Measurements from ENCODE around the gene AMOTL1. TPM values are rescaled to one million over a fixed set of nuclear protein-coding genes. Genes with fewer than 3 reads are reported as not detected.

The AMOTL1 gene
- total RNA-seq, 2 experiments from 2014 or later, result 0.08 TPM; not detected in 1

DNA sequence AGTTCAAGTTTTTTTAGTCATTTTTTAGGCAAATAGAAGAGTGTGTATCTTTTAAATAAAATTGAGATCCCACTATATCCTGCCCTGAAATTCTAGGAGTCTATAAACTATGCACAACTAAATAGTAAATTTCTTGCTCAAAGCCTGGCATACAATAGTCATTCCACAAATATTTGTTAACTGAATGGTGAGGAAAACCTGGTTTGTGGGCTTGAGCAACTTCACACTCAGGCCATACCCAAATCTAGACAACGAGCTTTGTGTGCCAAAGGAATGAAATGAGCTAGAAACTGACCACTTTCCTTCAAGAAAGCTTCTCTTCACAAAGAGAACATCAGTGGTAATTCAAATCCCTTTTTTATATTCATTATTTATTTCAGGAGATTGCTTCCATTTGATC, 39.6 kb upstream of the AMOTL1 start:
- TF ChIP-seq, protein P1, sequence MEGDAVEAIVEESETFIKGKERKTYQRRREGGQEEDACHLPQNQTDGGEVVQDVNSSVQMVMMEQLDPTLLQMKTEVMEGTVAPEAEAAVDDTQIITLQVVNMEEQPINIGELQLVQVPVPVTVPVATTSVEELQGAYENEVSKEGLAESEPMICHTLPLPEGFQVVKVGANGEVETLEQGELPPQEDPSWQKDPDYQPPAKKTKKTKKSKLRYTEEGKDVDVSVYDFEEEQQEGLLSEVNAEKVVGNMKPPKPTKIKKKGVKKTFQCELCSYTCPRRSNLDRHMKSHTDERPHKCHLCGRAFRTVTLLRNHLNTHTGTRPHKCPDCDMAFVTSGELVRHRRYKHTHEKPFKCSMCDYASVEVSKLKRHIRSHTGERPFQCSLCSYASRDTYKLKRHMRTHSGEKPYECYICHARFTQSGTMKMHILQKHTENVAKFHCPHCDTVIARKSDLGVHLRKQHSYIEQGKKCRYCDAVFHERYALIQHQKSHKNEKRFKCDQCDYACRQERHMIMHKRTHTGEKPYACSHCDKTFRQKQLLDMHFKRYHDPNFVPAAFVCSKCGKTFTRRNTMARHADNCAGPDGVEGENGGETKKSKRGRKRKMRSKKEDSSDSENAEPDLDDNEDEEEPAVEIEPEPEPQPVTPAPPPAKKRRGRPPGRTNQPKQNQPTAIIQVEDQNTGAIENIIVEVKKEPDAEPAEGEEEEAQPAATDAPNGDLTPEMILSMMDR (IDR thresholded peaks at IDR 0.05), result no peak
- intact Hi-C loops (cut with DNase I, micrococcal nuclease), result no loop called here
- no peak overlapping the region for H3K27ac ChIP-seq (ENCODE audit: low read depth in 1 of 2, low read length in 2 of 2)
- Mint-ChIP-seq H3K9me3 (no peaks in the 10 kb centered on the region), H3K36me3 (ENCODE audit: low read depth) (no peaks in the 10 kb centered on the region), H3K27ac (no peak overlapping the region), H3K4me1 (ENCODE audit: low read depth) (no peaks in the 10 kb centered on the region), H3K4me3 (no peak overlapping the region), H3K27me3 (no peaks in the 10 kb centered on the region)
- peaks cover 0 to 4% of the 10 kb centered on the region in 2 experiments for H3K27me3 ChIP-seq (ENCODE audit: control insufficient read depth in 1 of 2, insufficient read depth in 2 of 2, low read length in 2 of 2)
- DNase-seq (no peak), ATAC-seq (ENCODE audit: poor library complexity) (no peak)
- CTCF ChIA-PET, result no interaction called here
- no peaks in the 10 kb centered on the region for H3K36me3 ChIP-seq (ENCODE audit: insufficient read depth, low read length)
- H3K9me3 ChIP-seq (ENCODE audit: control insufficient read depth in 1 of 2, insufficient read depth in 1 of 2, low read length in 2 of 2), result no peaks in the 10 kb centered on the region
- H3K4me3 ChIP-seq (ENCODE audit: low read length), result no peak overlapping the region
- POLR2A ChIA-PET, result no interaction called here
- H3K4me1 ChIP-seq (ENCODE audit: insufficient read depth, low read length), result no peaks in the 10 kb centered on the region

DNA sequence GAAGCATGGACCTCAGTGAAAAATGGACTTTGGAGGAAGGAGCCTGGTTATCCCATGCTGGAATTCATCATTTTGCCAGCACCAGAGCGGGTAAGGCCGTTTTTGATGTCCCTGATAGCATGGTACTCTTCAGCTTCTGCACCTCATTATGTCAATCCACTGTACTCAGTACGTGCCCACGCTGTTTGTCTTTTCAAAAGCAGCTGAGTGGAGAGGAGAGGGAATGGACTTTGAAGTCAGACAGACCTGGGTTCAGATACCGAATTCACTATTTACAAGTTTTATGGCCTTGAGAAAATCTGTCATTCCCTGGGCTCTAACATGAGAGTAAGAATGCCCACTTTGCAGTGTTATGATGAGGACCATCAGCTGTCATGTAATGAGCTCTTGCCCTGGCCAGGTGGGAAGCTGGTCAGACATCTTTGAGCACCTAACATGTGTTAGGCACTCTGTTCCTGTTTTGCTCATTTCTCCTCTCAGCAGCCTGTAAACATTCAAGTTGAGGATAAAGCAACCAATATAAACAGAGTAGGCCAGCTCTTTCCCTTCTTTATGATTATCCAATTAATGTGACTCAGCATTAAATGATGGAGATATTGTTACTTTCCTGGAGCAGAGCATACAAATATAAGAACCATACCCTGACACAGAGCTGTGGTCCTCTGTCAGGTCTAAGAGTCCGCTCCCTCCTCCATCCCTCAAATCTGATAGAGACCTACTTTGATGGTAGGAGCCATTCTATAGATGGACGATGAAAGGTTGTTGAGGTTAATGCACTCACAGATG, 39.0 kb upstream of the AMOTL1 start:
- no peaks in the 10 kb centered on the region for H3K4me1 ChIP-seq (ENCODE audit: insufficient read depth, low read length)
- no peaks in the 10 kb centered on the region for H3K36me3 Mint-ChIP-seq (ENCODE audit: low read depth)

DNA sequence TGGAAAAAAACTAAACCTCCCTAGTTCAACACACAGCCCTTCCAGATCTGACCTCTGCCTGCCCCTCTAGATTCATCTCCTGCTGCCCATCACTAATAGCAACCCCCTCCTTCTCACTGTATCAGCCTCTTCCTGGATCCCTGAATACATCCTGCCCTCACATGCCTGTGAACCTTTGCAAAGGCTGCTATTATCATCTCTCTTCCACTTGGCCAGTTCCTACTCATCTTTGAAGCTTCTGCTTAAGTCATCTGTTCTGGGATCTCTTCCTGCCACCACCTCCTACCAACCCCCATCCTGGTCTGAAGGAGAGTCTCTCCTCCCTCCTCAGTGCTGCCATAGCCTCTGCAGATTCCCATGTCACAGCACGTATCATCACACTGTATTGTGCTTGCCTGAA, 38.0 kb upstream of the AMOTL1 start:
- Histone ChIP-seq H3K4me3 (ENCODE audit: low read length) (no peak overlapping the region), H3K27me3 (ENCODE audit: control insufficient read depth in 1 of 2, insufficient read depth in 2 of 2, low read length in 2 of 2) (peaks cover 0 to 5% of the 10 kb centered on the region in 2 experiments), H3K27ac (ENCODE audit: low read depth in 1 of 2, low read length in 2 of 2) (no peak overlapping the region), H3K36me3 (ENCODE audit: insufficient read depth, low read length) (no peaks in the 10 kb centered on the region), H3K9me3 (ENCODE audit: control insufficient read depth in 1 of 2, insufficient read depth in 1 of 2, low read length in 2 of 2) (no peaks in the 10 kb centered on the region), H3K4me1 (ENCODE audit: insufficient read depth, low read length) (no peaks in the 10 kb centered on the region)
- H3K27me3 Mint-ChIP-seq, result no peaks in the 10 kb centered on the region
- intact Hi-C loops (cut with DNase I, micrococcal nuclease), result no loop called here
- no peak overlapping the region for H3K27ac Mint-ChIP-seq
- H3K36me3 Mint-ChIP-seq (ENCODE audit: low read depth), result no peaks in the 10 kb centered on the region
- ATAC-seq (ENCODE audit: poor library complexity) (no peak), DNase-seq (no peak)
- H3K9me3 Mint-ChIP-seq, result no peaks in the 10 kb centered on the region
- H3K4me1 Mint-ChIP-seq (ENCODE audit: low read depth), result no peaks in the 10 kb centered on the region
- ChIA-PET POLR2A (no interaction called here), CTCF (no interaction called here)
- TF ChIP-seq, protein P1 (IDR thresholded peaks at IDR 0.05), result no peak
- no peak overlapping the region for H3K4me3 Mint-ChIP-seq

More for the DNA sequence above, 39.0 kb upstream of the AMOTL1 start:
- H3K9me3 Mint-ChIP-seq, result no peaks in the 10 kb centered on the region
- POLR2A ChIA-PET, result no interaction called here
- CTCF ChIA-PET, result no interaction called here
- no peak overlapping the region for H3K4me3 Mint-ChIP-seq
- Histone ChIP-seq H3K9me3 (ENCODE audit: control insufficient read depth in 1 of 2, insufficient read depth in 1 of 2, low read length in 2 of 2) (no peaks in the 10 kb centered on the region), H3K4me3 (ENCODE audit: low read length) (no peak overlapping the region), H3K27me3 (ENCODE audit: control insufficient read depth in 1 of 2, insufficient read depth in 2 of 2, low read length in 2 of 2) (peaks cover 0 to 1% of the 10 kb centered on the region in 2 experiments), H3K27ac (ENCODE audit: low read depth in 1 of 2, low read length in 2 of 2) (no peak overlapping the region), H3K36me3 (ENCODE audit: insufficient read depth, low read length) (no peaks in the 10 kb centered on the region)
- TF ChIP-seq, protein P1 (IDR thresholded peaks at IDR 0.05), result no peak
- DNase-seq (no peak), ATAC-seq (ENCODE audit: poor library complexity) (no peak)
- no peak overlapping the region for H3K27ac Mint-ChIP-seq
- intact Hi-C loops (cut with DNase I, micrococcal nuclease), result no loop called here
- no peaks in the 10 kb centered on the region for H3K4me1 Mint-ChIP-seq (ENCODE audit: low read depth)
- H3K27me3 Mint-ChIP-seq, result no peaks in the 10 kb centered on the region

Measured in CD4-positive, alpha-beta T cell (primary cell).